ENCODE data around the gene APELA. TPM values are rescaled to one million over a fixed set of nuclear protein-coding genes. Genes with fewer than 3 reads are reported as not detected.

Gene APELA
- total RNA-seq, 1 experiment from 2014 or later, result 140 TPM

GRCh38 chr4:164894702-164895101 is 17.7 kb downstream of the APELA start:
- Histone ChIP-seq H3K56ac (ENCODE audit: insufficient read length, low read depth, low read length) (no peak overlapping the region), H4K91ac (ENCODE audit: insufficient read length, low read depth, low read length) (no peak overlapping the region), H2BK15ac (ENCODE audit: low read depth, low read length) (no peak overlapping the region), H3K14ac (ENCODE audit: insufficient read depth, low read length) (no peak overlapping the region), H2BK12ac (ENCODE audit: insufficient read length, low read depth, low read length) (no peak overlapping the region), H3K9ac (ENCODE audit: extremely low read depth, insufficient read length, low read length) (no peak overlapping the region), H4K5ac (ENCODE audit: insufficient read length, low read depth, low read length) (no peak overlapping the region), H4K8ac (replicated peaks; ENCODE audit: insufficient read length, low read depth, low read length) (no peak overlapping the region), H3K27ac (ENCODE audit: insufficient read length, low read depth, low read length) (no peak overlapping the region), H3K23ac (ENCODE audit: insufficient read length, low read depth, low read length) (no peak overlapping the region), H3K18ac (ENCODE audit: insufficient read length, low read depth, low read length) (no peak overlapping the region), H3T11ph (ENCODE audit: low read length) (no peak overlapping the region), H4K20me1 (ENCODE audit: control insufficient read depth, insufficient read depth, insufficient read length) (no peaks in the 10 kb centered on the region), H2BK5ac (ENCODE audit: insufficient read length, low read length) (no peak overlapping the region), H3K9me3 (ENCODE audit: control insufficient read depth, low read depth, low read length) (no peaks in the 10 kb centered on the region), H3K4me1 (ENCODE audit: insufficient read depth, low read length) (peaks cover 3% of the 10 kb centered on the region; the same call in 1 of the 2 replicates), H3K27me3 (ENCODE audit: insufficient read depth, low read length) (no peaks in the 10 kb centered on the region), H3K79me1 (ENCODE audit: insufficient read depth, low read depth, low read length, poor library complexity, severe bottlenecking) (peaks cover 4% of the 10 kb centered on the region), H3K79me2 (ENCODE audit: insufficient read depth, low read length) (peaks cover 2% of the 10 kb centered on the region; the same call in 1 of the 2 replicates), H3K4me2 (ENCODE audit: insufficient read depth, insufficient read length, low read length) (no peak overlapping the region), H2AFZ (ENCODE audit: low read length) (no peak overlapping the region), H3K23me2 (ENCODE audit: insufficient read length, low read depth, low read length, poor library complexity, severe bottlenecking) (no peaks in the 10 kb centered on the region), H2BK120ac (ENCODE audit: low read depth, low read length, poor library complexity, severe bottlenecking) (no peak overlapping the region), H2AK5ac (ENCODE audit: insufficient read length, low read length) (no peak overlapping the region), H2BK20ac (ENCODE audit: low read depth, low read length, poor library complexity, severe bottlenecking) (no peak overlapping the region), H3K4ac (ENCODE audit: low read depth, low read length) (no peak overlapping the region)
- TF ChIP-seq CTCF (conservative IDR thresholded peaks at IDR 0.05), result no peak
- no CpG with 5 or more reads among the region's 3 CpGs for WGBS (ENCODE audit: extremely low coverage, insufficient read length, low lambda C conversion rate)
- no peaks in the 10 kb centered on the region for H3K9me3 Mint-ChIP-seq
- H3K36me3 Mint-ChIP-seq (ENCODE audit: insufficient read depth in 1 of 3, low read depth in 3 of 3), result peaks cover 5 to 78% (median 65%) of the 10 kb centered on the region in 3 experiments
- DNase-seq, result no peak
- H3K27ac Mint-ChIP-seq, result peak overlapping the region in 2 of 3 experiments; percentile 65 to 97; a peak in 3 of 7 replicates
- H3K27me3 Mint-ChIP-seq (ENCODE audit: low read depth), result no peaks in the 10 kb centered on the region
- H3K4me3 Mint-ChIP-seq, result no peak overlapping the region
- H3K4me1 Mint-ChIP-seq, result peaks cover 19 to 27% of the 10 kb centered on the region in 2 experiments

All from H9 (cell line).